ENCODE results near the gene MDK.

The MDK gene

DNA sequence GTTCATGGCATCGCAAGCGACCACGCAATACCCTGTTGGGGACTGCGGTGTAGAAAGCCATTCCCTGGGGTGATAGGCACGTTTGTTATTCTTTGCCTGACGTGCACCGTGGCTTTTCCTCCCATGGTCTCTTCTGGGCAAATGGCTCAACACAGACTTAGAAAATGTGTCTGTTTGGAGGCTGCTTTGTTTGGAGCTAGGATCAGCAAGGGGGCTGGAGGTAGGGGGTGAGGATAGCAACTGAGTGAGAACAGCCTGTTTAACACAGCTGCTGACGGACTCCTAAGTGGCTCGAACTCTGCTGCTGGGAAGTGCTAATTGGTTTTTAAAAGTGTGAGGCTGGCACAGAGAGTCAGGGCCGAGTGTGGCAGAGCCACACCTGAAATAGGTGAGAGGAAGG lies 26.2 kb downstream of the MDK start:
- no peak for DNase-seq

DNA sequence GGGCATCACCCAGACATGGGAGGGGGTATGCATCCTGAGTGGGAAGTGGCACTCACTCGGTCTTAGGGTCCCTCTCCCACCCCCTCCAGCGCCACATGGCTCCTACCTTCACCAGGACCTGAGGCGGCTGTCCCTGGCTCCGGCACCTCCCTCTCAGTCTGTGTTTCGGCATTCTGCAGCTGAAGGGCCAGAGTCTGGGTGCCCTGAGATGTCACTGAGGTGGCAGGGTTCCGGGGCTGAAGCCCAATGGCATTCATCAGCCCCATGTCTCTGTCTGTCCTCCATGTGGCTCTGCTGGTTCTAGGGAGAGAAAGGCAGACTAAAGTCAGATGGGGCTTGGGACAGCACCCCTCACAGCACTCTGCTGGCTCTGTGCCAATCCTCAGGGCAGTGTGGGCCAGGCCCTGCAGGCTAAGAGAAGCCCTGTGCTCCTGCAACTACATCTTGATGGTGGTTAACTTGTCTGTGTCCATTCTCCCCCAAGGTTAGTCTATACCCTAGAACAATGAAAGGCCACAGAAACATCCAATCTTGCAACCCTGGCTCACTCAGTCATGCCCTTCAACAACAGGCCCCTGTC lies 27.0 kb downstream of the MDK start:
- no peak for DNase-seq

DNA sequence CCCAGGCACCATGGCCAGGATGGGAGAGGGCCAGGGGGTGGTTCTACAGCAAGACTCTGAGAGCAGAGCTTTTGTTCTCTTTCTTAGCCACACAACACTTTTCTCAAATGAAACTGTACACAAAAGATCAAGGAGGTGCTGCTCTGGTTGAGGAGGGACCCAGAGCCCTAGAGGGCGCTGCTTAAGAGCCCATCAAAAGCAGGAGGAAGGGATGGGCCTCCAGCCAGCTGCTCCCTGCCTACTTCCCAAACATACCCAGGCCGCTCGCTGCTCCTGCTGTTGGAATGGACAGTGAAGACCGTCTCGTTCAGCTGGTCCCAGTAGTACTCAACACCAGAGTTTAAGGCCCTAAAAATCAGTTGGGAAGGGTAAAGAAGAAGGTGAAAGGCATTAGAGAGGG lies 28.6 kb downstream of the MDK start:
- DNase-seq: no peak

DNA sequence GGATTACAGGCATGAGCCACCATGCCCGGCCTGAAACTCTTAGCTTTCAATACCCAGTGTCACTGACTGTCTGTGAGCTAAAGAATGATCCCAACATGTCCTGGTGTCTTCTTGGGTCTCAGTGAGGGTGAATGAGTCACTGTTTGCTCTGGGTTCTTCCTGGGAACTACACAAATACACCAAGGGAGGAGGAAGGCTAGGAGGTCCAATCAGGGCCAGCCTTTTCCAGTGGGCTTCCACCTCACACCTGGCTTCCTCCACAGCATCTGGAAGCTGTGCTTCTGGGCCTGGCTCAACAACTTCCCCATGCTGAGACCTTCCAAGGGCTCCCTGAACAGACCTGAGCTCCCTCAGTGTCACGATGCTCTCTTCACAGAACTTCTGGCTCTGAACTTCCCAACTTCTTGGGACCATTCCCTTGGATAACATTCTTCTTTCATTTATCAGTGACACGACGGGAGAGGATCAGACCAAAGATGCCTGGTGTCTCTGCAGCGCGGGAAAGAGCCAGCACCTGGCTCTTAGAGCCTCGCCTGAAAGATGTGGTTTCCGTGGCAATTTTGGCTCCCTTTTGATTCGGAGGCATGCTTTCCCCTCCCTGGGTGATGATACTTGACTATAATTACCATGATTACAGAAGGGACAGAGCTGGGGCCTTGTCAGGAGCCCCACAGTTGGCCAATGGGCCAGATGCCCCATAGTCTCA lies 32.4 kb downstream of the MDK start:
- no peak for DNase-seq

DNA sequence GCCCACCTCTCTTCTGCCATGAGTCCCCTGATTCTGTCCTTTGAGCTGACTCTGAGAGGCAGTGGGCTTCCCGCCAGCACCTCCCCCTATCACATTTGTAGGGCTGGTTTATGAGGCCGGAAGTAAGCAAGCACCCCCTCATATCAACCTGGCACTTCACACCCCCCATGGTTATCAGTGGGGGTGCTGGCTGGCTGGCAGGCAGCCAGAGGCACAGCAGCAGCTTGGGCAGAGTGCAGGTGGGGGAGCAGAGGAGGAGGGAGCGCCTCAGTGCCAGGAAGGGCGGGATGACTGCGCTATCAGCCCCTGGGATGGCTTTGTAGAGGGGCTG lies 33.0 kb downstream of the MDK start:
- no peak for DNase-seq

DNA sequence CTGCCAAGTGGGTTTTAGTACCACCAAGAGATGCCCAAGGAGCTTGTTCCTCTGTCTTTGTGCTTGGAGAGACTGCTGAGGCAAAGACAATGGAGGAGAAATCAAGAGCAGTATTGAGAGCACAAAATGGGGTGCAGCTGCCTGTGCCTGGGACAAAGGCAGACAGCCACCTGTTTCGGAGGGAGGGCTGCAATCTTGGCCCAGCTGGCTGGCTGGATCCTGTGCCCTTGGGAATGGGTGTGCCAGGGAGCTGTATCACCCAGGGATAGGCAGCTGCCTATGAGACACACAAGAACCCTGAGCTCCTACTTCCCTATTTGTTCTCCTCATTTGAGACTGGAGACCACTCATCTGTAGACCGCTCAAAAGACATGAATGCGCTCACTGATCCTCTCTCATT lies 33.4 kb downstream of the MDK start:
- DNase-seq: no peak

DNA sequence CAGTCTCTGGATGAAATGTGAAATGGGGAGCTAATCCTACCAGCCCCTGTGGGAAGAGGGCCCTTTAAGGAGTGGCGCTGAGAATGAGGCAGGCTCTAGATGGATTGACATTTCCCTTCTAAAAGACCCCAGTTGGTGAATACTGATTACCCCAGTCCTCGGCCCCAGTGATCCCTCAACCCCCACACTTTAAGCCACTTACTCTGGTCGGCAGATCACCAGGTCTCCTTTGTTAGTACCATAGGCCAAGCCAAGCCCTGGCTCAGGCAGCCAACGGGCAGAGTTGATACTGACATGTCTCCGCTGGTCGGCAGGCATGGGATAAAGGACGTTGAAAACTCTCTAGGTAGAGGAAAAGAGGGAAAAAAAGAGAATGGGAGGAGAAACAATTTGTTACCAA lies 36.2 kb downstream of the MDK start:
- no peak for DNase-seq

DNA sequence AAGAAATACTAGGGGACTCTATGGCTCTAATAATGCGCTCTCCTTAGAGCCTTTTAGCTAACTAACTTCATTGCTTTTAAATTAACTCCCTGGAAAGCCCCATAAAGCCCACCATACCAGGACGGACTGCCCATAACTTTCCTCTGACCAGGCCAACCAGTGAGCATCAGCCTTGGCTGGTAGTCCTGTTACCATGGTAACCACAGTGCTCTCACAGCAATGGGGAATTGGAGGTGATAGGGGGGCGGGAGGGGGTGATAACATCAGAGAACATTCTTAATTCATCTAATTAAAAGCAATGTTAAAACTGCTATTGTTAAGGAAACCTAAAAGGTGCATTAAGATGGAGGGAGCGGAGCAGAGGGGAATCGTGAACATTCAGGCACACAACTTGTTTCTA lies 37.3 kb downstream of the MDK start:
- DNase-seq: no peak

DNA sequence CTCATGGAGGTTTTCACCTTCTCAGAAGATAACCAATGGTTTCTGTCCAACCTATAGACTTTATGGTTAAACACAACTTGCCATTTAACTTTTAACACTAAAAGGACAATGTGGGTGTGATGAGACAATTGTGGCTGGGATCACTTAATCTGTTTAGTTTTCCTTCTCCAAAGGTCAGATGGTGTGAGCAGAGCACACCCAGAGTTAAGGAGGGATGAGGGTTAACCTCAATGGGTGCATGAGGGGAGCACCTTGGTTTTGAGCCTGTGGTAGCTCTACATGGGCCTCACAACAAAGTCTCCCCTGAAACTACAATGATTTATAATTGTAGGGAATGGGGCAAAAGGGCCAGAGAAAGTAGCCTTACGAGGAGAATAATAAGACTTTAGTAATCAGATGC lies 39.0 kb downstream of the MDK start:
- DNase-seq: no peak

DNA sequence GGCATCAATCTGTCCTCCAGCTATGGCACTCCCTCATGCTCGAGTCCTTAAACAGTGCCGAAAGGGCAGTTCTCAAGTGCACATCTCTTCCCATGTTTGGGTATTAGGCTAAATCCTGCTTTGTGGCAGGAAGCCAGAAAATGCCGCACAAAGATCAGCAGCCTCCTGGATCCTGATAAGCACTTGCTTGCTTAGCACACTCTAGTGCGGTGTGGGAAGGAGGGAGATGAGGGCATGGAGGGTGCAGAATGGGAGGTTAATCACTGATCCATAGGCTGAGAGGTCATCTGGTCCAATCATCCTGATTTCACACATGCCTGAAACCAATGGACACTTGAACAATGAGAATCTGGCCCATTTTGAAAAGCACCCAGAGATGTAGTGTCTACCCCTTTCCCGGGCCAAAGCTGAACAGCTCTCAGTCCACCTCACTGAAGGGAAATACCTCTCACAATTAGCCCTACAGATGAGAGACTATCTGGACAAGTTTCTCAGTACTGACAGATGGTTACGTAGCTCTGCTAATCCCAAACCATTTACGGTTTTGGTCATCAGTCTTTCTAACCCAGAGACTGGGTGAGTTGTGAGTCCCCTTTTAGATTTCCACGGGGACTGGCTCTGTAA lies 39.9 kb downstream of the MDK start:
- no peak for DNase-seq

DNA sequence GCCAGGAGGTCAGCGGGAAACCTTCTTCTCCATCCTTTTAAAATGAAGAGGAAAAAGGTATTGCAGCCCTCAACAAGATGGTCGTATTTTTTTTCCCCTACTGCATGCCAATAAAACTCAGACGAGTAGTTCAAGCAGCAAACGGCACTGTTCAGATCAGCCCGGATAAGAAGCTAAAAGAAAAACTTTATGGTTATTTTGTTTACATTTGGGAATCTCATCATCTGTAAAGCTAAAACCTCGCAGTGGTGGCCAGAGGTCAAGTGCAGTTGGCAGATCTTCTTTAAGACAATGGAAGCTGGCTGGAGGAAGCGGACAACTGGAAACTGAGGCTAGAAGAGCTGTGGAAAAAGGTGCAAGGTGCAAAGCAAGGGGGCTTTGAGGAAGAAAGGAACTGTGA lies 41.1 kb downstream of the MDK start:
- no peak for DNase-seq

DNA sequence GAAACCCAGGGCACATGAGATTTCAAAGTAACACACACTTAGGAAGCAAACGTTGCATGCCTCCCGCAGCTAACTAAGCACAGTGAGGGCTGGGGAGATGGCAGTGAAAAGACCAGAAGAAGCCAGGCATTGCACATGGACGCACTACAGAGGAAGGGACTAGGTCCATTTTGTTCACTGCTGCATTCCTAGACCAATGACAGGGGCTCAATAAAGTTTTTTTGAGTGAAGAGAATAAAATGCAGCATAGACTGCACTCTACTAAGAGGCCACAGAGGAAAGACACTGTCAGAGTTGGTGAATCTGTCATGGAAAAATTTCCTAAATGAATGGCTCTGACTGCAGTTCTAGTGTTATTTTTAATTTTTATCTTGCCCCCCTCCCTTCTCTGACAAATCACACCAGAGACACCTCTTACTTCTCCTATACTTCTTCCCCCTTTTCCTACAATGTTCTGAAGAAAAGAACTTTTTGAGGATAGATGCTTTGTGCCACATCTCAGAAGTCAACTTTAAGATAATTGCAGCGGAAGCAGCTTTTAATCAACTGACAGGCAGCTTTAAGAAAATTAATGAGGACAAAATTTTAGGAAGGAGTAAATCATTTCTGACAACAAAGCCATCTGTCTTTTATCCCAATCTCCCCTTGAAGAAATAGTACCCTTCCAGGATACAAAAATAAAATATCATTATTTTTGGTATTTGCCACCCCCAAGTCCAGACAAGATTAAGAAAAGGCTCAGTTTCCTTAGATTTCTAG lies 44.9 kb downstream of the MDK start:
- no peak for DNase-seq

DNA sequence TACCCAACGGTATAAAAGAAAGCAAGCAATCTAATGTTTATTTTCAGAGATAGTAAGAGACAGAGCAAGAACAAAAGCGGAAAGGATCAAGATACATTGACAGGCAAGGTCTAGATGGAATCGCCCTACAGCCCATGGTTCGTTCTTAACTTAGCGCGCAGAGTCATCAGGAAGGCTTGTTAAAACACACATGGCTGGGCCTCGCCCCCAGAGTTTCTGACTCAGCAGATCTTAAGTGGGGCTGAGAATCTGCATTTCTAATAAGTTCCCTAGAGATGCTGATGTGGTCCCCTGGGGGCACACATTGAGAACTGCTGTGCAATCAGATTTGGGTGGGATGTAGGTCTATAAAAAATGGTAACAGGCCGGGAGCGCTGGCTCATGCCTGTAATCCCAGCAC lies 45.9 kb downstream of the MDK start:
- DNase-seq: no peak

DNA sequence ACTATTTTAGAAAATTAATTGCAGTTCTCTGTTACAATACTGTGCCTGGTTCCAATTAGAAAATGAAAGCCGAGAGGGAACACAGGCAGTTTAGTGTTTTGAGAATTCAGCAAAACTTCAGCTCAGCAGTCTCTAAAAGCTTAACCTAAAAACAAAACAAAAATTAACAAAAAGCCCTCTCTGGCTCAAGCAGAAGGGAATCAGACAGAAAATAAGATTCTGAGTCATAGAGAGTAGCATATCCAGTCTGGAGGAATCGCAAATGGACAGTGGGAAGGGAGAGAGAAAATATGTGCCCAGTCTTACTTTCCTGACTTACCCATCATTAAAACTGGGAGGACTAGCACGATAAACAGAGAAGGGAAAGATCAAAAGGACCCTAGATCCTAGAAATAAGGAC lies 48.2 kb downstream of the MDK start:
- no peak for DNase-seq

DNA sequence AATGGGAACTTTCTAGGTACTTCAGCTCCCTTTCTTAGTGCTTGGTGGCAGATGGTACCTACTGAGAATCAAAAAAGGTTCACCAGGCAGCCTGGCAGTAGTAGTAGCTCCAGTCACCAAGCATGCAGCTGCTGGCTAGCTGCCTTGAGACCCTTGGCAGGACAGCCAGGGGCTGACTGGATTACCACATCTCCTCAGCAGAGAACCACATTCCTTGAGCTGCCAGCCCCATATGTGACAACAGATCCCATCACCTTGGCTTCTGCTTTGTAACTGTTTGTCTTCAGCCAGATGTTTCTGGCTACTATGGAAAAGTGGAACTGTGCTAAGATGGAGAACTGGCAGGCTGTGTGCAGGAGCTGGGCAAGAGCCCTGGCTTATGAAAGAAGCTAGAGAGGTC lies 49.7 kb downstream of the MDK start:
- no peak for DNase-seq
